CD4-positive, alpha-beta T cell treated with Interleukin-4 for 1 hour (primary cell): ENCODE data around the gene MOAP1.
"Not testable (repeated sequence)": the region's sequence is repeated elsewhere in the genome, so short reads cannot be mapped to it uniquely, and the experiment has no call there.

ENCODE experiments used
- DNase-seq, 2 donors: peaks; one replicate each; pipeline ENCODE4 v3.0.0-alpha.2; 2020 to 2022

MOAP1 gene

GRCh38 chr14:93183596-93184317 is 940 bp downstream of the MOAP1 start:
- DNase-seq = no peak

- no peak for DNase-seq
Measured at GRCh38 chr14:93175492-93175891, 9.2 kb downstream of the MOAP1 start.

GRCh38 chr14:93174731-93175130 is 10.0 kb downstream of the MOAP1 start:
- DNase-seq = not testable (repeated sequence)

- DNase-seq = no peak
Measured at GRCh38 chr14:93173943-93174395, 10.7 kb downstream of the MOAP1 start.

GRCh38 chr14:93171376-93171775 is 13.3 kb downstream of the MOAP1 start:
- no peak for DNase-seq

GRCh38 chr14:93170141-93170540 is 14.6 kb downstream of the MOAP1 start:
- DNase-seq = not testable (repeated sequence)

- DNase-seq = not testable (repeated sequence)
Measured at GRCh38 chr14:93169619-93170018, 15.1 kb downstream of the MOAP1 start.

- DNase-seq = not testable (repeated sequence)
Measured at GRCh38 chr14:93168610-93169009, 16.1 kb downstream of the MOAP1 start.

GRCh38 chr14:93165271-93166265 is 19.1 kb downstream of the MOAP1 start:
- DNase-seq = not testable (repeated sequence)

GRCh38 chr14:93163564-93163963 is 21.1 kb downstream of the MOAP1 start:
- no peak for DNase-seq

- no peak for DNase-seq
Measured at GRCh38 chr14:93161411-93161940, 23.2 kb downstream of the MOAP1 start.

- DNase-seq = no peak
Measured at GRCh38 chr14:93160353-93160801, 24.3 kb downstream of the MOAP1 start.

- not testable (repeated sequence) for DNase-seq
Measured at GRCh38 chr14:93159625-93160352, 24.9 kb downstream of the MOAP1 start.

- not testable (repeated sequence) for DNase-seq
Measured at GRCh38 chr14:93158349-93158748, 26.3 kb downstream of the MOAP1 start.

GRCh38 chr14:93156693-93157369 is 27.9 kb downstream of the MOAP1 start:
- no peak for DNase-seq

- no peak for DNase-seq
Measured at GRCh38 chr14:93155667-93156066, 29.0 kb downstream of the MOAP1 start.

- DNase-seq = no peak
Measured at GRCh38 chr14:93153121-93153520, 31.6 kb downstream of the MOAP1 start.

GRCh38 chr14:93150227-93151208 is 34.2 kb downstream of the MOAP1 start:
- no peak for DNase-seq

- no peak for DNase-seq
Measured at GRCh38 chr14:93148979-93149378, 35.7 kb downstream of the MOAP1 start.

GRCh38 chr14:93146119-93146518 is 38.6 kb downstream of the MOAP1 start:
- DNase-seq = no peak
